ENCODE data around the gene BMPR1B. TPM values are rescaled to one million over a fixed set of nuclear protein-coding genes. Genes with fewer than 3 reads are reported as not detected.
A peak's percentile ranks its signal among the peaks of the same experiment; 100 is the strongest.

The BMPR1B gene
- total RNA-seq, 1 experiment from 2014 or later = 0.35 TPM

DNA sequence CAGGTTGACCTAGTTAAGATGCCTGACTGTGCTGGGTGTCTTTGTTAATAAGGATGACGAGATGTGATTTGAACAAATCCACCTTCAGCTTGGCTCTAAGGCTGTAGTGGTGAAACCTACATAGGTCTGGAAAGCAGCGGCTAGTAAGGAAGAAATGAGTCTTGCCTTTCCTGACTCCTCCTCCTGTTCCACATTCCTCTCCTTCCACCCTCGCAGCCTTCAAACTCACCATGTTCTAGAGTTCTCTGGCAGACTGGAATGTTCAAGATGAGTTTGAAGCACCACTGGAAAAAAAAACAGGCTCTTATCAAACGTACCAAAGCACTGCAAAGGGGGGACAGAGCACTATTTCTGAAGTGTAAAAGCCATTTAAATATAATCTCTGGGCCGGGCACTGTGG is 395.4 kb downstream of the BMPR1B start:
- no peaks in the 10 kb centered on the region for H3K27me3 Mint-ChIP-seq (ENCODE audit: low read depth)
- H3K27ac ChIP-seq (ENCODE audit: insufficient read length, low read depth, low read length) = no peak overlapping the region

More for the DNA sequence above, 395.4 kb downstream of the BMPR1B start:
- Histone ChIP-seq H3K4me1 (ENCODE audit: insufficient read depth, low read length) (no peaks in the 10 kb centered on the region), H3K27me3 (ENCODE audit: insufficient read depth, low read length) (no peaks in the 10 kb centered on the region), H2AK5ac (ENCODE audit: insufficient read length, low read length) (no peak overlapping the region), H3K23me2 (ENCODE audit: insufficient read length, low read depth, low read length, poor library complexity, severe bottlenecking) (no peaks in the 10 kb centered on the region), H3K9ac (ENCODE audit: extremely low read depth, insufficient read length, low read length) (no peak overlapping the region), H2BK15ac (ENCODE audit: low read depth, low read length) (no peak overlapping the region), H3K4ac (ENCODE audit: low read depth, low read length) (no peak overlapping the region), H3T11ph (ENCODE audit: low read length) (no peak overlapping the region), H3K4me2 (ENCODE audit: insufficient read depth, insufficient read length, low read length) (no peak overlapping the region), H3K56ac (ENCODE audit: insufficient read length, low read depth, low read length) (no peak overlapping the region), H3K79me1 (ENCODE audit: insufficient read depth, low read depth, low read length, poor library complexity, severe bottlenecking) (no peaks in the 10 kb centered on the region), H2BK12ac (ENCODE audit: insufficient read length, low read depth, low read length) (no peak overlapping the region), H3K14ac (ENCODE audit: insufficient read depth, low read length) (no peak overlapping the region), H2AFZ (ENCODE audit: low read length) (no peak overlapping the region), H4K91ac (ENCODE audit: insufficient read length, low read depth, low read length) (no peak overlapping the region), H2BK5ac (ENCODE audit: insufficient read length, low read length) (no peak overlapping the region), H2BK120ac (ENCODE audit: low read depth, low read length, poor library complexity, severe bottlenecking) (no peak overlapping the region), H2BK20ac (ENCODE audit: low read depth, low read length, poor library complexity, severe bottlenecking) (no peak overlapping the region), H3K23ac (ENCODE audit: insufficient read length, low read depth, low read length) (no peak overlapping the region), H3K18ac (ENCODE audit: insufficient read length, low read depth, low read length) (no peak overlapping the region), H4K20me1 (ENCODE audit: control insufficient read depth, insufficient read depth, insufficient read length) (no peaks in the 10 kb centered on the region), H4K8ac (replicated peaks; ENCODE audit: insufficient read length, low read depth, low read length) (no peak overlapping the region), H3K79me2 (ENCODE audit: insufficient read depth, low read length) (no peaks in the 10 kb centered on the region), H4K5ac (ENCODE audit: insufficient read length, low read depth, low read length) (no peak overlapping the region), H3K9me3 (ENCODE audit: control insufficient read depth, low read depth, low read length) (no peaks in the 10 kb centered on the region)
- no peak for DNase-seq
- Mint-ChIP-seq H3K36me3 (ENCODE audit: insufficient read depth in 1 of 3, low read depth in 3 of 3) (no peaks in the 10 kb centered on the region), H3K4me3 (no peak overlapping the region), H3K4me1 (no peaks in the 10 kb centered on the region; a peak in 1 of 4 replicates), H3K9me3 (no peaks in the 10 kb centered on the region), H3K27ac (peak overlapping the region in 1 of 3 experiments; percentile 20; a peak in 2 of 7 replicates)
- no CpG with 5 or more reads among the region's 5 CpGs for WGBS (ENCODE audit: extremely low coverage, insufficient read length, low lambda C conversion rate)
- TF ChIP-seq, protein P1, sequence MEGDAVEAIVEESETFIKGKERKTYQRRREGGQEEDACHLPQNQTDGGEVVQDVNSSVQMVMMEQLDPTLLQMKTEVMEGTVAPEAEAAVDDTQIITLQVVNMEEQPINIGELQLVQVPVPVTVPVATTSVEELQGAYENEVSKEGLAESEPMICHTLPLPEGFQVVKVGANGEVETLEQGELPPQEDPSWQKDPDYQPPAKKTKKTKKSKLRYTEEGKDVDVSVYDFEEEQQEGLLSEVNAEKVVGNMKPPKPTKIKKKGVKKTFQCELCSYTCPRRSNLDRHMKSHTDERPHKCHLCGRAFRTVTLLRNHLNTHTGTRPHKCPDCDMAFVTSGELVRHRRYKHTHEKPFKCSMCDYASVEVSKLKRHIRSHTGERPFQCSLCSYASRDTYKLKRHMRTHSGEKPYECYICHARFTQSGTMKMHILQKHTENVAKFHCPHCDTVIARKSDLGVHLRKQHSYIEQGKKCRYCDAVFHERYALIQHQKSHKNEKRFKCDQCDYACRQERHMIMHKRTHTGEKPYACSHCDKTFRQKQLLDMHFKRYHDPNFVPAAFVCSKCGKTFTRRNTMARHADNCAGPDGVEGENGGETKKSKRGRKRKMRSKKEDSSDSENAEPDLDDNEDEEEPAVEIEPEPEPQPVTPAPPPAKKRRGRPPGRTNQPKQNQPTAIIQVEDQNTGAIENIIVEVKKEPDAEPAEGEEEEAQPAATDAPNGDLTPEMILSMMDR (conservative IDR thresholded peaks at IDR 0.05) = no peak

Measured in H9 (cell line).